Epithelial cell of esophagus (primary cell): Measurements from ENCODE around the gene RPL32.

ENCODE experiments used
- DNase-seq: peaks from one replicate; pipeline ENCODE4 v3.0.0; 2010; ENCODE audit warnings: low read depth
- H3K4me3 ChIP-seq: 2 replicates; pipeline ENCODE4 v1.5.1; 2011; ENCODE audit warnings: mild to moderate bottlenecking, low read length, control low read depth
- TF ChIP-seq, protein P1 (sequence below): IDR thresholded peaks from 2 replicates; pipeline ENCODE4 v1.5.1; 2011; ENCODE audit warnings: low read depth, mild to moderate bottlenecking, low read length, control low read depth, inconsistent platforms; ENCODE audit not compliant: insufficient read depth; ENCODE audit errors: missing control alignments

RPL32 gene

DNA sequence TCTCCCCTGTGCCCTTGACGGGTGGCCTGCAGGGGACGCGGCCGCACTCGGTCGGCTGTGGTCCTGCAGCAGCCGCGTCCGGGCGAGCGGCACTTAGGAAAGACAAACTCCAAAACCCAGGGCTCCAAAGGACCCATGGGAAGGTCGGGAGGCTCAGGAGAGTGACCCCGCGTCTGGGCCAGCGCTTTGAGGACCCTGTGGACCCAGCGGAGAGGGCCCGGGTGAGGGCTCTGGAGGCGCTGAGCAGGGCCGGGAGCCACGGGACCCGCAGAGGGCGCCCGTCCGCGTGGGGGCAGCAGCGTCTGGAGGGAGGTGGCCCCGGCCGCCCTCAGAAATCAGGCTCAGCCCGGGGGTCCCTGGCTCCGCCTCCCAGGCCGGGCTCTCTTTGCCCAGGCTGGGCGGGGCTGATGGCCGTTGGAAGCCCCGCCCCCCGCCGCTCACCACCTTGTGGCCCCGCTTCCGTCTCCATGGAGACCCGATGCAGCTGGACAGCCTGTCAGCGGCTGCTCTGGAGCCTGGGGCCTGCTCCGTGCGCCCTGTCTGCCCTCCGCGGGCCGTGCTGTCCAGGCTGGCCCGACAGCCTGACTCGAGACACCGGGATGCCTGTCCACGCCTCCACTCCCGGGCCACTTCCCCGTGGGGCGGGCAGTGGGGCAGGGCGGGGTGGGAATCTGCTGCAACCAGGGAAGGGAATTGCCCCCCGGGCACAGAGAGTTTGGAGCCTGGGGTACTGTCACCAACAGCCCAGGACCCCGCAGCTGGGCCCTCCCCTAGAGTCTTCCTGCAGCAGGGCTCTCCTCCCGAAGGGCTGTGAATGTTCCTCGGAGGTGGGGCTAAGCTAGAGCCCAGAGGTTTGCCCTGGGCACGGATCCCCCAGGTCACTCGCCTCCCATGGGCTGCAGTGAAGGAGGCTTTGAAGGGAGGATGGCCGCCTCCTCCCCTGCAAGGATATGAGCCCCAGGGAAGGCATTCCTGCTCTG, 34.8 kb upstream of the RPL32 start:
- TF ChIP-seq, protein P1, sequence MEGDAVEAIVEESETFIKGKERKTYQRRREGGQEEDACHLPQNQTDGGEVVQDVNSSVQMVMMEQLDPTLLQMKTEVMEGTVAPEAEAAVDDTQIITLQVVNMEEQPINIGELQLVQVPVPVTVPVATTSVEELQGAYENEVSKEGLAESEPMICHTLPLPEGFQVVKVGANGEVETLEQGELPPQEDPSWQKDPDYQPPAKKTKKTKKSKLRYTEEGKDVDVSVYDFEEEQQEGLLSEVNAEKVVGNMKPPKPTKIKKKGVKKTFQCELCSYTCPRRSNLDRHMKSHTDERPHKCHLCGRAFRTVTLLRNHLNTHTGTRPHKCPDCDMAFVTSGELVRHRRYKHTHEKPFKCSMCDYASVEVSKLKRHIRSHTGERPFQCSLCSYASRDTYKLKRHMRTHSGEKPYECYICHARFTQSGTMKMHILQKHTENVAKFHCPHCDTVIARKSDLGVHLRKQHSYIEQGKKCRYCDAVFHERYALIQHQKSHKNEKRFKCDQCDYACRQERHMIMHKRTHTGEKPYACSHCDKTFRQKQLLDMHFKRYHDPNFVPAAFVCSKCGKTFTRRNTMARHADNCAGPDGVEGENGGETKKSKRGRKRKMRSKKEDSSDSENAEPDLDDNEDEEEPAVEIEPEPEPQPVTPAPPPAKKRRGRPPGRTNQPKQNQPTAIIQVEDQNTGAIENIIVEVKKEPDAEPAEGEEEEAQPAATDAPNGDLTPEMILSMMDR: no peak
- no peak overlapping the region for H3K4me3 ChIP-seq
- no peak for DNase-seq

DNA sequence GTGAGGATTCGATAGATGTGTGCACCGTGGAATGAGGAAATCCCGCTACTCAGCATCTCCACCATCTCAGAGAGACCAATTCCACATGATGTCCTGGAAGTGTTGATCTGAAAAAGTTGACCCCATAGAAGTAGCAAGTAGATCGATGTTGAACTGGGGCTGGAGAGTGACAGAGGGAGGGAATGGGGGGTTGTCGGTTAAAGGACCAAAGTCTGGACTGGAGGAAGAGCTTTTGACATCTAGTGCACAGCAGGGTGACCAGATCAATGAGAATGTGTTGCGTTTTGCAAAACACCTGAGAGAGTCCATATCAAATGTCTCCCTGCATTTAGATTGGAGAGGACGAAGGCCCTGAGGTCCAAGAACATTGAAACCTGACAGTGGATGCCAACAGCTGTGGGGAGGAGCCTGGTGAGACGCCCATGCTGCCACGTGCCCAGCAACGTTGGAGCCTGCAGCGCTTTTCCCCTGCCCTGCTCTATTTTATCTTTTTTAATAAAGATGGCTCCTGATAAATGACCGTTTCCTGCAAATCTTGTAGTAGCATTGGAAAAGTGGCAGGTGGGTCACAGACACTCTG, 30.1 kb upstream of the RPL32 start:
- DNase-seq: no peak
- TF ChIP-seq, protein P1: no peak
- H3K4me3 ChIP-seq: no peak overlapping the region

DNA sequence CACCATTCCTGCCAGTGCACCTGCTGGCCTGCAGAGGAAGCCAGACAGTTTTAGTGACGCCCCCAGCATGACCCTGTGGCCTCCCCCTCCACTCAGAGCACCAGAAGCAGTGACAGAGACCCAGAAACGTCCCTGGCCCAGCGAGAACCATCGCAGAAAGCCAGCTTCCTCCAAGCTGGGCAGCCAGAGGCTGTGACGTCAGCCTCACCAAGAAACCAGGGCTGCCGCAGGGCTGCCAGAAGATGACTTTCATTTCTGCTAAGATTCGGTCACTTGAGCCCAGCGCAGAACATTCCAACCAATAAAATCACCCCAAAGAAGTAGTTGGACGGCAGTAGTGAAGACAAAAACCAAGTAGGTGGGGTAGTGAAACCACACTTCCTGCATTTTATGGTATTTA, 29.6 kb upstream of the RPL32 start:
- no peak overlapping the region for H3K4me3 ChIP-seq
- no peak for DNase-seq
- TF ChIP-seq, protein P1: no peak

DNA sequence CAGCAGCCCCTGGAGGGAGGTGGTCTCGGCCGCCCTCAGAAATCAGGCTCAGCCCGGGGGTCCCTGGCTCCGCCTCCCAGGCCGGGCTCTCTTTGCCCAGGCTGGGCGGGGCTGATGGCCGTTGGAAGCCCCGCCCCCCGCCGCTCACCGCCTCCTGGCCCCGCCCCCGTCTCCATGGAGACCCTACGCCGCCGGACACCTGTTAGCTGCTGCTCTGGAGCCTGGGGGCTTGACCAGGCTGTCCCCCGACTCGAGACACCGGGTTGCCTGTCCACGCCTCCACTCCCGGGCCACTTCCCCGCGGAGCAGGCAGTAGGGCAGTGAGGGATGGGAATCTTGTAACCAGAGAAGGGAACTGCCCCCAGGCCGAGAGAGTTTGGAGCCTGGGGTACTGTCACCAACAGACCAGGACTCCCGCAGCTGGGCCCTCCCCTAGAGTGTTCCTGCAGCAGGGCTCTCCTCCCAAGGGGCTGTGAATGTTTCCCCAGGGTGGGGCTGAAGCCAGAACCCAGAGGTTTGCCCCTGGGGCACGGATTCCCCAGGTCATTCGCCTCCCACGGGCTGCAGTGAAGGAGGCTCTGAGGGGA, 27.8 kb upstream of the RPL32 start:
- peak; percentile 22 for DNase-seq
- TF ChIP-seq, protein P1: no peak
- no peak overlapping the region for H3K4me3 ChIP-seq

DNA sequence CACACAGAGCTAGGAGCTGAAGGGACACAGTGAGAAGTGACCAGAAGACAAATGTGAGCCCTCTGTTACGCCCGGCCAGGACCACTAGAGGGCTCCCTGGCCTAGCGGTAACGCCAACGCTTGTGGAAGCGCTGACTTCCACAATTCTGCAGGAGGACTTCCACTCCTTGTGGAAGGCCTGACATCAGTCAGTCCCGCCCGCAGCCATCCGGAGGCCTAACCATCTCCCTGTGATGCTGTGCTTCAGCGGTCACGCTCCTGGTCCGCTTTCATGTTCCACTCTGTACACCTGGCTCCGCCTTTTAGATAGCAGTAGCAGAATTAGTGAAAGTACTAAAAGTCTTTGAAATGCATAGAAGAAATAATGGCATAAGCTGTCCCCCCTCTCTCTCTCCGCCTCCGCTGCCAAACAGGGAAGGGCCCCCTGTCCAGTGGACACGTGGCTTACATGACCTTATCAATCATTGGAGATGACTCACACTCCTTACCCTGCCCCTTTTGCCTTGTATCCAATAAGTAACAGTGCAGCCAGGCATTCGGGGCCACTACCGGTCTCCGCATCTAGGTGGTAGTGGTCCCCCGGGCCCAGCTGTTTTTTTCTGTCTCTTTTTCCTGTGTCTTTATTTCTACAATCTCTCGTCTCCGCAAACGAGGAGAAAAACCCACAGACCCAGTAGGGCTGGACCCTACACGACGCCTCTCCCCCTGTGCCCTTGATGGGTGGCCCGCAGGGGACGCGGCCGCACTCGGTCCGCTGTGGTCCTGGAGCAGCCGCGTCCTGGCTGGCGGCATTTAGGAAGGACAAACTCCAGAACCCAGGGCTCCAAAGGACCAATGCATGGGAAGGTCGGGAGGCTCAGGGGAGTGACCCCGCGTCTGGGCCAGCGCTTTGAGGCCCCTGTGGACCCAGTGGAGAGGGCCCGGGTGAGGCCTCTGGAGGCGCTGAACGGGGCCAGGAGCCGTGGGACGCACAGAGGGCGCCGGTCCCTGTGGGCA, 27.0 kb upstream of the RPL32 start:
- H3K4me3 ChIP-seq: no peak overlapping the region
- TF ChIP-seq, protein P1: peak; percentile 90
- peak; percentile 85 for DNase-seq

DNA sequence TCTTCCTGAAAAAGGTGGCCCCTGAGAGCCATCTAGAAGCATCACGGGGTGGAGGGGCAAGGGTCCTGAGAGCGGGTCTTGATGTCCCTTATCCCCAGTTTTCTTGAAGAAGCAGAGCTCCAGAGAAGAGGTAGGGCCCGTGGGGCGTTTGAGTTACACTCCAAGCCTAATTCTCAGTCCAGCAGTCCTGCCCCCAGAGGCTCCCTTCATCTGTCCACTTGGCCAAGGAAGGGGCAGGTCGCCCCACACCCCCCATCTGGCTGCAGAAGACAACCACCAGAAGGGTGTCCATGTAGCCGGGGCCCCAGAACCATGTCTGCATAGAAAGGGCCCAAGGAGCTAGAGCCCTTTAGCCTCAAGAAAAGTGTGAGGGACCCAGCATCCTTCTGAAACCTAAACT, 25.5 kb upstream of the RPL32 start:
- DNase-seq: no peak
- TF ChIP-seq, protein P1: no peak

More for the DNA sequence above, 25.5 kb upstream of the RPL32 start:
- H3K4me3 ChIP-seq: no peak overlapping the region
